H1 (cell line): Measurements from ENCODE around the gene FIG4. TPM values are rescaled to one million over a fixed set of nuclear protein-coding genes. Genes with fewer than 3 reads are reported as not detected.

Experiments
- CTCF ChIA-PET: fragments of 300-600 bp; sonication (Branson Sonifier 250); formaldehyde crosslinking; loops from one replicate; lab custom pipeline; 2021; ENCODE audit not compliant: partially characterized antibody; lab: Charles Lee
- POLR2A ChIA-PET: fragments of 300-600 bp; sonication (Branson Sonifier 250); formaldehyde crosslinking; loops from one replicate; lab custom pipeline; 2021; ENCODE audit warnings: inconsistent platforms; ENCODE audit not compliant: partially characterized antibody; lab: Charles Lee
- DNase-seq, 2 experiments: peaks; one replicate each; pipeline versions ENCODE4 v3.0.0 to v3.0.0-alpha.2; 2010 to 2022; ENCODE audit warnings: low spot score in 2 of 2, low read depth in 1 of 2, mixed read lengths in 1 of 2
- FAIRE-seq: peaks from 2 replicates; lab custom pipeline; 2011; peaks lifted over from hg19 to GRCh38; lab: Jason Lieb, UNC
- H2AFZ ChIP-seq: 2 replicates; pipeline ENCODE4 v1.8.1; 2012; ENCODE audit warnings: low read length, inconsistent platforms
- H2AK5ac ChIP-seq: 2 replicates; pipeline ENCODE4 v1.6.1; 2013; ENCODE audit warnings: low read depth, low read length
- H2BK120ac ChIP-seq: replicated peaks from 2 replicates; pipeline ENCODE3; 2013; ENCODE audit warnings: low read depth, low read length, inconsistent platforms
- H2BK12ac ChIP-seq: 2 replicates; pipeline ENCODE4 v1.6.1; 2013; ENCODE audit warnings: low read depth, low read length
- H2BK15ac ChIP-seq: 2 replicates; pipeline ENCODE4 v1.6.1; 2013; ENCODE audit warnings: low read length
- H2BK20ac ChIP-seq: 2 replicates; pipeline ENCODE4 v1.6.1; 2013; ENCODE audit warnings: low read length
- H2BK5ac ChIP-seq: 2 replicates; pipeline ENCODE4 v1.6.1; 2013; ENCODE audit warnings: low read depth, low read length
- H3K14ac ChIP-seq: 2 replicates; pipeline ENCODE4 v1.6.1; 2013; ENCODE audit warnings: inconsistent platforms; ENCODE audit not compliant: insufficient read length
- H3K18ac ChIP-seq: 2 replicates; pipeline ENCODE4 v1.6.1; 2013; ENCODE audit warnings: low read length; ENCODE audit errors: extremely low read depth
- H3K23ac ChIP-seq: 2 replicates; pipeline ENCODE4 v1.6.1; 2013; ENCODE audit warnings: inconsistent platforms; ENCODE audit not compliant: insufficient read length
- H3K23me2 ChIP-seq: 2 replicates; pipeline ENCODE4 v1.6.1; 2013; ENCODE audit warnings: low read depth, low read length
- H3K27ac ChIP-seq: 2 replicates; pipeline ENCODE4 v1.6.1; 2011; ENCODE audit warnings: low read depth, low read length, inconsistent platforms
- H3K27me3 ChIP-seq, 4 experiments: replicated peaks in 1 of 4; 1 replicate in 1 of 4; 2 replicates in 3 of 4; pipeline versions ENCODE4 v1.6.1 to v1.8.1; 2011 to 2013; ENCODE audit warnings: low read length in 3 of 4, mild to moderate bottlenecking in 3 of 4, inconsistent platforms in 2 of 4, mixed read lengths in 2 of 4, moderate library complexity in 1 of 4; ENCODE audit not compliant: control insufficient read depth in 3 of 4, insufficient read depth in 3 of 4; ENCODE audit errors: extremely low read depth in 1 of 4
- H3K36me3 ChIP-seq, 4 experiments: 2 replicates each; pipeline versions ENCODE4 v1.6.1 to v1.8.1; 2011 to 2013; ENCODE audit warnings: mild to moderate bottlenecking in 4 of 4, low read length in 3 of 4, moderate library complexity in 2 of 4, control low read depth in 1 of 4, inconsistent platforms in 1 of 4; ENCODE audit not compliant: insufficient read depth in 4 of 4, control insufficient read depth in 2 of 4
- H3K4ac ChIP-seq: replicated peaks from 2 replicates; pipeline ENCODE3; 2013; ENCODE audit warnings: low read length, low read depth, mixed read lengths, inconsistent platforms; ENCODE audit not compliant: insufficient read length
- H3K4me1 ChIP-seq, 4 experiments: replicated peaks in 1 of 4; 1 replicate in 1 of 4; 2 replicates in 3 of 4; pipeline versions ENCODE4 v1.6.1 to v1.8.1; 2011 to 2013; ENCODE audit warnings: low read length in 3 of 4, inconsistent platforms in 2 of 4, mixed read lengths in 1 of 4; ENCODE audit not compliant: insufficient read depth in 4 of 4, control insufficient read depth in 3 of 4
- H3K4me2 ChIP-seq, 2 experiments: 2 replicates each; pipeline versions ENCODE4 v1.6.1 to v1.8.1; 2011 to 2013; ENCODE audit warnings: low read depth in 2 of 2, low read length in 2 of 2, control low read depth in 1 of 2, inconsistent platforms in 1 of 2, mild to moderate bottlenecking in 1 of 2; ENCODE audit not compliant: insufficient read depth in 1 of 2
- H3K4me3 ChIP-seq, 4 experiments: fragments of 200-600, 300-600 bp in 1 of 4; sonication (generic), shearing (Covaris generic), sonication (Bioruptor Twin) in 1 of 4; 2 replicates each; pipeline versions ENCODE4 v1.5.1 to v1.8.1; 2011 to 2016; ENCODE audit warnings: low read length in 4 of 4, low read depth in 3 of 4, control low read depth in 2 of 4, inconsistent platforms in 2 of 4, mild to moderate bottlenecking in 2 of 4, mixed read lengths in 1 of 4, moderate library complexity in 1 of 4; ENCODE audit not compliant: insufficient read depth in 2 of 4; ENCODE audit errors: extremely low read depth in 1 of 4
- H3K56ac ChIP-seq: replicated peaks from 2 replicates; pipeline ENCODE3; 2013; ENCODE audit warnings: low read depth, mild to moderate bottlenecking, mixed read lengths, low read length, inconsistent platforms; ENCODE audit not compliant: insufficient read length
- H3K79me1 ChIP-seq: 2 replicates; pipeline ENCODE4 v1.6.1; 2013; ENCODE audit warnings: low read depth, low read length, control low read depth
- H3K79me2 ChIP-seq, 2 experiments: 2 replicates each; pipeline versions ENCODE4 v1.6.1 to v1.8.1; 2012 to 2013; ENCODE audit warnings: low read length in 2 of 2, mild to moderate bottlenecking in 2 of 2, inconsistent platforms in 1 of 2; ENCODE audit not compliant: insufficient read depth in 2 of 2, control insufficient read depth in 1 of 2
- H3K9ac ChIP-seq, 4 experiments: replicated peaks in 1 of 4; 1 replicate in 1 of 4; 2 replicates in 3 of 4; pipeline versions ENCODE4 v1.6.1 to v1.8.1; 2011 to 2013; ENCODE audit warnings: low read depth in 3 of 4, low read length in 3 of 4, control low read depth in 2 of 4, mild to moderate bottlenecking in 2 of 4, moderate library complexity in 2 of 4, inconsistent platforms in 1 of 4; ENCODE audit errors: extremely low read depth in 1 of 4
- H3K9me3 ChIP-seq, 2 experiments: 2 replicates each; pipeline versions ENCODE4 v1.6.1 to v1.8.1; 2012 to 2013; ENCODE audit warnings: mild to moderate bottlenecking in 2 of 2, moderate library complexity in 2 of 2, control low read depth in 1 of 2, inconsistent platforms in 1 of 2, low read depth in 1 of 2, low read length in 1 of 2, mixed read lengths in 1 of 2; ENCODE audit not compliant: insufficient read depth in 2 of 2
- H4K20me1 ChIP-seq, 2 experiments: replicated peaks in 1 of 2; 2 replicates each; pipeline versions ENCODE3 to v1.8.1; 2011 to 2013; ENCODE audit warnings: inconsistent platforms in 2 of 2, low read length in 2 of 2, mild to moderate bottlenecking in 1 of 2; ENCODE audit not compliant: insufficient read depth in 2 of 2, control insufficient read depth in 1 of 2
- H4K5ac ChIP-seq: 2 replicates; pipeline ENCODE4 v1.6.1; 2013; ENCODE audit warnings: low read length, low read depth, mixed read lengths, inconsistent platforms; ENCODE audit not compliant: insufficient read length
- H4K8ac ChIP-seq: 2 replicates; pipeline ENCODE4 v1.8.0; 2013; ENCODE audit warnings: mild to moderate bottlenecking, moderate library complexity, low read length, inconsistent platforms; ENCODE audit not compliant: insufficient read depth; ENCODE audit errors: extremely low read depth
- H4K91ac ChIP-seq: replicated peaks from 2 replicates; pipeline ENCODE3; 2013; ENCODE audit warnings: low read length, mixed read lengths, inconsistent platforms; ENCODE audit not compliant: insufficient read length
- CREB1 ChIP-seq: IDR thresholded peaks from 2 replicates; pipeline ENCODE4 v1.6.1; 2012; ENCODE audit warnings: inconsistent platforms
- GABPA ChIP-seq: IDR thresholded peaks from 2 replicates; pipeline ENCODE4 v1.6.1; 2011; ENCODE audit warnings: mild to moderate bottlenecking, low read length, moderate library complexity, borderline replicate concordance; ENCODE audit not compliant: insufficient read depth
- KDM4A ChIP-seq: IDR thresholded peaks from one replicate; pipeline ENCODE4 v1.7.1; 2012; ENCODE audit warnings: low read depth, mild to moderate bottlenecking, moderate library complexity, low read length, inconsistent platforms; ENCODE audit not compliant: severe bottlenecking
- SIRT6 ChIP-seq: IDR thresholded peaks from one replicate; pipeline ENCODE4 v1.7.1; 2012; ENCODE audit warnings: low read length, inconsistent platforms
- WGBS, 2 experiments: shearing (Covaris generic) in 1 of 2; methylation state at CpG; one replicate each; pipeline versions ENCODE4 v1.1.6 to v1.1.7; 2013 to 2015; ENCODE audit warnings: low lambda C conversion rate in 2 of 2, mixed read lengths in 2 of 2, inconsistent platforms in 1 of 2, low coverage in 1 of 2, missing lambda C conversion rate in 1 of 2; ENCODE audit not compliant: insufficient replicate concordance in 2 of 2, insufficient coverage in 1 of 2, insufficient read length in 1 of 2; ENCODE audit errors: extremely low coverage in 1 of 2, missing lambda C conversion rate in 1 of 2; 5-methylcytosine and 5-hydroxymethylcytosine counted together
- polyA plus RNA-seq, 7 experiments: library from polyadenylated mRNA; depleted of rRNA in 3 of 7; stranded (reverse) in 5 of 7; unstranded in 2 of 7; fragments of >200 nt in 5 of 7; fragments of 200-250 nt in 2 of 7; gene quantifications; 1 replicate in 5 of 7; 2 replicates in 1 of 7; 4 replicates in 1 of 7; pipeline versions ENCODE4 v1.2.1 to v1.2.3, GENCODE V29; 2011 to 2013; ENCODE audit warnings: missing spikeins in 2 of 7, mixed read lengths in 2 of 7
- total RNA-seq: library from RNA; stranded (reverse); fragmentation: NEBNext Ultra II Directional; extraction: Animal tissue kit (Norgen Biotek cat#: 25700); gene quantifications from 2 replicates; pipeline ENCODE4 v1.2.1, GENCODE V29; 2021

Gene FIG4
- total and polyA plus RNA-seq, 2 of the 8 experiments (the other 6 are each of a cell fraction or from before 2014, with no cell fraction given) = 11.8 to 21.9 TPM

- Histone ChIP-seq H3K27ac (no peak overlapping the region), H3K9ac (no peak overlapping the region), H4K20me1 (peaks cover 0 to 2% of the 10 kb centered on the region in 2 experiments), H3K79me2 (peaks cover 0 to 13% of the 10 kb centered on the region in 2 experiments; a peak in 2 of 4 replicates), H4K8ac (no peak overlapping the region), H3K4ac (no peak overlapping the region), H2BK15ac (no peak overlapping the region), H2BK12ac (no peak overlapping the region), H2BK20ac (no peak overlapping the region), H3K23me2 (no peaks in the 10 kb centered on the region), H3K9me3 (no peaks in the 10 kb centered on the region), H3K36me3 (no peaks in the 10 kb centered on the region; a peak in 1 of 8 replicates), H3K23ac (no peak overlapping the region), H4K91ac (no peak overlapping the region), H3K56ac (no peak overlapping the region), H2BK5ac (no peak overlapping the region), H3K4me3 (no peak overlapping the region), H2BK120ac (no peak overlapping the region), H3K79me1 (no peaks in the 10 kb centered on the region; the same call in none of the 2 replicates), H2AFZ (no peak overlapping the region), H3K4me1 (no peaks in the 10 kb centered on the region), H3K4me2 (no peak overlapping the region), H4K5ac (no peak overlapping the region), H2AK5ac (no peak overlapping the region), H3K27me3 (no peaks in the 10 kb centered on the region), H3K14ac (no peak overlapping the region), H3K18ac (no peak overlapping the region)
- no peak for DNase-seq
- ChIA-PET POLR2A (interaction anchor here (0.5 kb wide), 1 partner anchor 204 kb away, joined by 5 read pairs; no protein-coding TSS in a partner anchor), CTCF (interaction anchor here (0.9 to 3.4 kb wide), 6 partner anchors 11 to 338 kb away, joined by 3 to 19 read pairs (median 8); no protein-coding TSS in a partner anchor)
- TF ChIP-seq KDM4A (no peak), CREB1 (no peak), SIRT6 (no peak), GABPA (no peak)
- 87% methylated on average over 2 of the region's 2 CpGs; no CpG with 5 or more reads in 1 of the 2 experiments for WGBS, 2 experiments
- no peak for FAIRE-seq
Observed at GRCh38 chr6:109715616-109716015, 24.5 kb downstream of the FIG4 start.
